Activated CD8-positive, alpha-beta memory T cell treated with anti-CD3 and anti-CD28 coated beads, Interleukin-2, amount 50 U/mL, for 24 hours (primary cell): ENCODE results near the gene FLT3.
"Not testable (repeated sequence)": the region's sequence is repeated elsewhere in the genome, so short reads cannot be mapped to it uniquely, and the experiment has no call there.

Experiments
- DNase-seq: peaks from one replicate; pipeline ENCODE4 v3.0.0-alpha.2; 2020; ENCODE audit errors: extremely low read depth

The FLT3 gene

GRCh38 chr13:28044608-28045007, 55.8 kb downstream of the FLT3 start:
- DNase-seq: no peak

- DNase-seq: no peak
Observed at GRCh38 chr13:28043224-28043623, 57.2 kb downstream of the FLT3 start.

- no peak for DNase-seq
Observed at GRCh38 chr13:28041501-28041900, 58.9 kb downstream of the FLT3 start.

- DNase-seq: no peak
Observed at GRCh38 chr13:28041031-28041461, 59.3 kb downstream of the FLT3 start.

- no peak for DNase-seq
Observed at GRCh38 chr13:28037399-28037798, 63.0 kb downstream of the FLT3 start.

GRCh38 chr13:28035146-28035782, 65.1 kb downstream of the FLT3 start:
- no peak for DNase-seq

GRCh38 chr13:28033894-28034655, 66.3 kb downstream of the FLT3 start:
- DNase-seq: no peak

- DNase-seq: not testable (repeated sequence)
Observed at GRCh38 chr13:28032438-28032837, 67.9 kb downstream of the FLT3 start.

- no peak for DNase-seq
Observed at GRCh38 chr13:28031896-28032288, 68.5 kb downstream of the FLT3 start.

- DNase-seq: no peak
Observed at GRCh38 chr13:28031220-28031895, 69.0 kb downstream of the FLT3 start.

- no peak for DNase-seq
Observed at GRCh38 chr13:28027607-28028364, 72.6 kb downstream of the FLT3 start.

- no peak for DNase-seq
Observed at GRCh38 chr13:28027071-28027470, 73.3 kb downstream of the FLT3 start.

GRCh38 chr13:28026508-28026907, 73.9 kb downstream of the FLT3 start:
- no peak for DNase-seq

- no peak for DNase-seq
Observed at GRCh38 chr13:28022848-28023518, 77.4 kb downstream of the FLT3 start.

GRCh38 chr13:28014301-28014700, 86.1 kb downstream of the FLT3 start:
- DNase-seq: no peak

- DNase-seq: no peak
Observed at GRCh38 chr13:28013482-28013881, 86.9 kb downstream of the FLT3 start.

GRCh38 chr13:28012896-28013295, 87.5 kb downstream of the FLT3 start:
- no peak for DNase-seq

GRCh38 chr13:28012383-28012782, 88.0 kb downstream of the FLT3 start:
- DNase-seq: no peak

- DNase-seq: no peak
Observed at GRCh38 chr13:28010046-28010445, 90.3 kb downstream of the FLT3 start.

- DNase-seq: not testable (repeated sequence)
Observed at GRCh38 chr13:28005016-28005415, 95.4 kb downstream of the FLT3 start.

- no peak for DNase-seq
Observed at GRCh38 chr13:28002886-28003698, 97.3 kb downstream of the FLT3 start.
